Esophagus squamous epithelium (tissue), 5 donors: ENCODE results near the gene SCPEP1. TPM values are rescaled to one million over a fixed set of nuclear protein-coding genes. Genes with fewer than 3 reads are reported as not detected.

Source experiments
- DNase-seq: peaks from one replicate; lab custom pipeline; 2025; lab: John Stamatoyannopoulos, UW
- H3K27ac ChIP-seq, 4 donors: fragments of 200-600 bp; sonication (generic); one replicate each; pipeline ENCODE4 v1.5.1; 2016 to 2019; ENCODE audit warnings: mild to moderate bottlenecking in 1 of 4
- H3K27me3 ChIP-seq, 4 donors: fragments of 200-600 bp; sonication (generic); 1 replicate in 3 of 4; 2 replicates in 1 of 4; pipeline versions ENCODE4 v1.5.1 to v1.6.0; 2017 to 2021; ENCODE audit warnings: antibody characterized with exemption in 1 of 4
- H3K36me3 ChIP-seq, 3 donors: fragments of 200-600 bp; sonication (generic); one replicate each; pipeline ENCODE4 v1.5.1; 2016 to 2019
- H3K4me1 ChIP-seq, 3 donors: fragments of 200-600 bp; sonication (generic); one replicate each; pipeline ENCODE4 v1.5.1; 2017 to 2019
- H3K4me3 ChIP-seq, 4 donors: fragments of 200-600 bp; sonication (generic); 1 replicate in 3 of 4; 2 replicates in 1 of 4; pipeline ENCODE4 v1.5.1; 2016 to 2019; ENCODE audit warnings: mild to moderate bottlenecking in 2 of 4, moderate library complexity in 1 of 4
- H3K9me3 ChIP-seq, 3 donors: fragments of 200-600 bp; sonication (generic); one replicate each; pipeline ENCODE4 v1.5.1; 2016 to 2019
- CTCF ChIP-seq, 6 experiments: fragments of 450-650 bp in 4 of 6; fragments of 200-600 bp in 2 of 6; sonication (generic) in 2 of 6; IDR thresholded peaks; one replicate each; pipeline ENCODE4 v1.5.1; 2016 to 2019; ENCODE audit warnings: antibody characterized with exemption in 6 of 6, mild to moderate bottlenecking in 4 of 6, moderate library complexity in 4 of 6
- POLR2A ChIP-seq, 4 donors: fragments of 450-650 bp; IDR thresholded peaks; one replicate each; pipeline ENCODE4 v1.6.1; 2017; ENCODE audit warnings: antibody characterized with exemption in 4 of 4, mild to moderate bottlenecking in 4 of 4, moderate library complexity in 3 of 4
- WGBS, 2 donors: methylation state at CpG; one replicate each; pipeline ENCODE4 v1.1.5; 2018; 5-methylcytosine and 5-hydroxymethylcytosine counted together
- intact Hi-C: fragments of 100-400 bp; cut with DNase I; formaldehyde crosslinking; loops from one replicate; pipeline ENCODE4 v1.15.0; 2022
- total RNA-seq, 4 donors: library from RNA; depleted of rRNA; stranded (reverse); fragments of >200 nt; gene quantifications; one replicate each; pipeline ENCODE4 v1.1.0, GENCODE V29; 2016
- donor health status: DM: yes; HTN: yes; CAD: no.

The SCPEP1 gene
- total RNA-seq, 4 donors from 2014 or later, result 53.0 to 129 (median 61.5) TPM

GRCh38 chr17:57032343-57032742 is 54.4 kb downstream of the SCPEP1 start:
- Histone ChIP-seq H3K4me1 (peaks cover 7 to 54% (median 30%) of the 10 kb centered on the region in 3 donors), H3K9me3 (peaks cover 0 to 7% (median 0%) of the 10 kb centered on the region in 3 donors), H3K27ac (peak overlapping the region; percentile 36 to 78 (median 69)), H3K27me3 (no peaks in the 10 kb centered on the region), H3K4me3 (no peak overlapping the region), H3K36me3 (no peaks in the 10 kb centered on the region)
- 67 to 71% methylated on average over 8 of the region's 8 CpGs for WGBS, 2 donors
- intact Hi-C loops, result no loop called here
- DNase-seq, result no peak
- no peak for TF ChIP-seq POLR2A (IDR thresholded peaks at IDR 0.05)
- TF ChIP-seq CTCF (IDR thresholded peaks at IDR 0.05), result no peak

- intact Hi-C loops, result no loop called here
- peaks cover 7 to 57% (median 30%) of the 10 kb centered on the region in 3 donors for H3K4me1 ChIP-seq
- H3K36me3 ChIP-seq, result no peaks in the 10 kb centered on the region
- DNase-seq, result no peak
- H3K27me3 ChIP-seq, result no peaks in the 10 kb centered on the region
- H3K4me3 ChIP-seq, result no peak overlapping the region
- WGBS, 2 donors, result 11 to 19% methylated on average over 3 of the region's 3 CpGs
- TF ChIP-seq CTCF (IDR thresholded peaks at IDR 0.05) (no peak), POLR2A (IDR thresholded peaks at IDR 0.05) (no peak)
- peak overlapping the region in 3 of 4 donors; percentile 36 to 78 (median 70) for H3K27ac ChIP-seq
- peaks cover 0 to 3% (median 0%) of the 10 kb centered on the region in 3 donors for H3K9me3 ChIP-seq
These were observed 55.4 kb downstream of the SCPEP1 start for GRCh38 chr17:57033296-57033695.

- Histone ChIP-seq H3K4me1 (peaks cover 7 to 57% (median 30%) of the 10 kb centered on the region in 3 donors), H3K27me3 (no peaks in the 10 kb centered on the region), H3K4me3 (no peak overlapping the region), H3K27ac (peak overlapping the region in 3 of 4 donors; percentile 31 to 64 (median 45)), H3K36me3 (no peaks in the 10 kb centered on the region), H3K9me3 (no peaks in the 10 kb centered on the region)
- TF ChIP-seq POLR2A (IDR thresholded peaks at IDR 0.05), result no peak
- TF ChIP-seq CTCF (IDR thresholded peaks at IDR 0.05), result no peak
- intact Hi-C loops, result no loop called here
- 58 to 64% methylated on average over 10 of the region's 10 CpGs for WGBS, 2 donors
- DNase-seq, result no peak
These were observed 57.1 kb downstream of the SCPEP1 start for GRCh38 chr17:57034807-57035754.

GRCh38 chr17:57035971-57036481 is 58.1 kb downstream of the SCPEP1 start:
- no peaks in the 10 kb centered on the region for H3K36me3 ChIP-seq
- intact Hi-C loops, result no loop called here
- TF ChIP-seq CTCF (IDR thresholded peaks at IDR 0.05) (no peak), POLR2A (IDR thresholded peaks at IDR 0.05) (no peak)
- peak overlapping the region in 3 of 4 donors; percentile 31 to 64 (median 45) for H3K27ac ChIP-seq
- no peak for DNase-seq
- peak overlapping the region in 1 of 4 donors; percentile 9 for H3K4me3 ChIP-seq
- no peaks in the 10 kb centered on the region for H3K27me3 ChIP-seq
- WGBS, 2 donors, result 14 to 46% methylated on average over 4 of the region's 4 CpGs
- H3K9me3 ChIP-seq, result no peaks in the 10 kb centered on the region
- H3K4me1 ChIP-seq, result peaks cover 7 to 57% (median 30%) of the 10 kb centered on the region in 3 donors

GRCh38 chr17:57037411-57037810 is 59.5 kb downstream of the SCPEP1 start:
- 77 to 84% methylated on average over 1 of the region's 1 CpG for WGBS, 2 donors
- no peaks in the 10 kb centered on the region for H3K36me3 ChIP-seq
- intact Hi-C loops, result no loop called here
- TF ChIP-seq CTCF (IDR thresholded peaks at IDR 0.05), result no peak
- TF ChIP-seq POLR2A (IDR thresholded peaks at IDR 0.05), result no peak
- no peaks in the 10 kb centered on the region for H3K9me3 ChIP-seq
- H3K4me3 ChIP-seq, result no peak overlapping the region
- H3K27me3 ChIP-seq, result peaks cover 0 to 5% (median 0%) of the 10 kb centered on the region in 4 donors
- no peak for DNase-seq
- H3K27ac ChIP-seq, result no peak overlapping the region
- H3K4me1 ChIP-seq, result peaks cover 7 to 52% (median 30%) of the 10 kb centered on the region in 3 donors
